Daoy (cell line): ENCODE measurements around the gene ETFRF1. TPM values are rescaled to one million over a fixed set of nuclear protein-coding genes. Genes with fewer than 3 reads are reported as not detected.

ENCODE experiments used
- DNase-seq: peaks from one replicate; pipeline ENCODE4 v3.0.0-alpha.2; 2015; ENCODE audit warnings: low read depth
- total RNA-seq: library from RNA; depleted of rRNA; stranded (reverse); fragments of >200 nt; shearing (Covaris generic); gene quantifications from 2 replicates; pipeline ENCODE4 v1.2.3, GENCODE V29; 2014; rRNA removed

Gene ETFRF1, protein sequence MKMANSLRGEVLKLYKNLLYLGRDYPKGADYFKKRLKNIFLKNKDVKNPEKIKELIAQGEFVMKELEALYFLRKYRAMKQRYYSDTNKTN
- total RNA-seq: 43.2 and 46.7 TPM in 2 replicates

DNA sequence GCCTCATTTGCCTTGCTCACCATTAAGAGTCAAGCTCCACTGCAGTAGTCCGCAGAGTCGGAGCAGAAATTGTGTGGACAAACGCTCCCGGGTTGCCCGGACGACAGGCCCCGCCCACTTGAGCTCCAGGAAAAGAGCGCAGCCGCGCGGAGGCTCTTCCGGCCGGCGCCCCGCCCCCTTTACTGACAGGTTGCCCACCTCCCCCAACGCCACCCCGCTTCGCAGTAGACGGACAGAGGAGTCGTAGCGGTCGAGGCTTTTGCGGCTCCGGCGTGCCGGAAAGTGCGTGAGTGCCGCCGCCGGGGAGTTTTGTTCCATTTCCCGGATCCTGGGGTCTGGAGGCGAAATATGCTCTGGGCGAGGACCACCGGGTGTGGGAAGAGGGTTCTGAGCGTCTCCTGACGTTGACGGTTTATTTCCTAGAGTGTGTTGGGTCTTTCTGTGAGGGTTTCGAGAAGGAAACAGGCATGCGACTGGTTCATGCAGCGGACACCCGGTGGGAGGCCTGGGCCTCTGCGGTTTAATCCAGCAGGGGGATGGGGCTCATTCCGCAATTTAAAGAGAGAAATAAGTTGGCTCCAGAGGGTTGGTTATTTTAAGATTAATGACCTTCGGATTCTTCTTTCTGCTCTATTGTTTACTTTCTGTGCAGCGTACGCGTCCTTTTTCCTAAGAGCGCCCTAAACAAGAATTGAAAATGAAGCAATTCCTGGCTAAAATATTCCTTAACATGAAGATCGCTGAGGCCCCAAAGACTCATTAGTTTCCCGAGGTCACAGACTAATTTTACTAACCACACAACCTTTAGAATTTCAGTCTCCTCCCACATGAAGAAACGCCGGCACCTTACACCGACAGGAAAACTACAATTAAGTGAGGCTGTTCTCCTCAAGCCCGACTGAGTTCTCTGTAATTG lies at the start of gene ETFRF1, which contains the start of gene DNAI7:
ETFRF1 (plus strand) TSS at position 182 of the 916 bp plus-strand sequence. CDS start 8,720 bp downstream, outside the sequence.
DNAI7 (minus strand) TSS at position 105 of the 916 bp plus-strand sequence; CDS start at position 23, 82 bp downstream.
- peak; percentile 97 for DNase-seq

DNA sequence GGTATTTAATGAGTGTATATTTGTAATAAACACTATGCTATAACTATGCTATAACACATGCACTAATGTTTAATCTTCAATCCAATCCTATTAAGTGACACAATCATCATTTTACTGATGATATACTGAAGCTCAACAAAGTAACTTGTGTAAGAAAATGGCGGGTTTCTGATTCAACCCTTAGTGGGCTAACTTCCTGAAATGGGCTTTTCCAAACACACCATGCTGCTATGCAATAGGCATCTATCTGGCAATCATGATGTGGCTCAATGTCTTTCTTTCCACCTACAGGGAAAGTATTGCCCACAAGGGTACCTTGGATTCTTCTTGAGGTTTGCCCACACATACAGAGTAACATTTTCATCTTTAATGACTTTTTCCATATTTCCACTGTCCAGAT lies 48.4 kb upstream of the ETFRF1 start:
- no peak for DNase-seq

DNA sequence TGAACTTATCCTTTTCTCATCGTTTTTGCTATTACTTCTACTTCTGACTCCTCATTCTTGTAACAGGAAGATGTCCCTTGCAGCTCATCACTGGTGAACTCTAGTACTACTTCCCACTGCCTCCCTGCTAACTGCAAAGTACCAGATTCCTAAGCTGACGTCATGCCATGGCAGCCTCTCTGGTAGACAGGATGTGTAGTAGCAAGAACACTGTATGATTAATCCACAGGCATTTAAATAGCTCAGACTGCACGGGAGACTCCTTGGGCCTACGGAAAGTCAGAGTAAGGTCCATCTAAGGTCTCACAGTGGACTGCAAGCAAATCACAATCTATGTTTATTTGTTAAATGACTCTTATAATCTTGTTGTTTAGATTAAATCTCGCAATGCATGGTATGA lies 43.6 kb upstream of the ETFRF1 start:
- peak; percentile 92 for DNase-seq

DNA sequence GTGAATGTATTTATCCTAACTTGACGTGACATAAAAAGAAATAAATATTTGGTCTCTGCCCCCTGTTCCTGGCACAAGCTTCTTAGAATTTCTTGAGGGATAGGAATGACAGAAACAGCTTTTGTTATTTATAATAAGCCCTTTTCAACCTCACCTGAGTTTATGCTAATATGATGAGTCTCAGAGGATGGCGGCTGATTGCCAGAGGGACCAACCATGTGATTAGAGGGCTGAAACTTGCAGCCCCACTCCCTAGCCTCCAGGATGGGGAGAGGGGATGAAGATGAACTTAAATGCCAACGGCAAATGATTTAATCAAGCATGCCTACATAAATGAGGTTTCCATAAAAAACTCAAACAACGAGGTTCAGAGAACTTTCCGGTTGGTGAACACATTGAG lies 43.0 kb upstream of the ETFRF1 start:
- no peak for DNase-seq

DNA sequence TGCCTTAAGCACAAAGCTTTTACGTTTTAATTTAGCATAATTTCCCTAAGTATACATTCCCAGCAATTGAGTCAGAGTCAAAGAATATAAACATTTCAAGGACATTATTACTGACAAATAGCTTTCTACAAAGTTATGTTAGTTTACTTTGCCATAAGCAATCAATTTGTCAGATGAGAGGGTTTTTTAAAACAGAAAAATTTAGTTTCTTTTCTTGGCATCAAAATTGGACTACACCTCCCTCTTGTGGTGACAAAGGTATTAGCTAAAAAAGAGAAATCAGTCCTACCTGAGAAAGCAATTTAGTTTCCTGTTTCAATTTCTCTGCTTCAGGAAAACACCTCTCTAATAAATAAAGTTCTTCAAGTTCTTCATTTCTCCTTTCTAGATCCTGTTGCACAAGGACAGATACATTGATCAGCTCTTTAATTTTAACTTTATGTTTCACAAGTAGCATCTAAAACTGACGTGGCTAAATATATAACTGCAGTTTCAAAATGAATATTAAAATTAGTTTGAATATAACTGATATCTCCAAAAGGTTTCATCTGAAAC lies 39.9 kb upstream of the ETFRF1 start:
- peak; percentile 20 for DNase-seq

DNA sequence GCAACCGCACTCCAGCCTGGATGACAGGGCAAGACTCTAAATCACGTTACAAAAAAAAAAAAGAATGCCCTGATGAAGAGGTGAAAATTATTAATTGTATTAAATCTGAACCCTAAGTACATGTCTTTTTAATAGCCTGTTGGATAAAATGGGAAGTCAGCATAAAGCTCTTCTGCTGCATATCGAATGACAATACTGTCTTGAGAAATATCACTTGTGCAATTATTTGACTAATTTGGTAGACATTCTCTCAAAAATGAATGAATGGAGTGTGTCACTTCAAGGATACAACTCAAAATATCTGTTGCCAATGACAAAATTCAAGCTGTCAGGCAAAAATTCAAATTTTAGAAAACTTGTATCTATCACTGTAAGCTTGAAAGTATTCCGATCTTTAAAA lies 39.0 kb upstream of the ETFRF1 start:
- DNase-seq: no peak

DNA sequence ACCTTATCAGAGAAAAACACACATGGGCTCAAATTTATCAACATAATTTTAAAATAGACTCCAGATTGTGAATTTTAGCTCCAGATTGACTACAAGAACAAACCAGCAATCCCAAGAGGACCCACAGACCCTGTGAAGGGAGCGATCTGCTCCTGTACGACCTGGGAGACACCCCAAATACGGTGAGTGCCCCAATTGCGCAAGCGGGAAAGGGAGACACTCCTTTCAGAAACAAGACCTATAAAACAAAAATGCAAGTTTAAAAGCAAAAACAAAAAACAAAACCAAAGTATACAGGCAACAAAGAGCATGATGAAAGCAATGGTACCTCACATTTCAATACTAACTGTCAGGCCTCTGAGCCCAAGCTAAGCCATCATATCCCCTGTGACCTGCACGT lies 32.2 kb upstream of the ETFRF1 start:
- DNase-seq: no peak

DNA sequence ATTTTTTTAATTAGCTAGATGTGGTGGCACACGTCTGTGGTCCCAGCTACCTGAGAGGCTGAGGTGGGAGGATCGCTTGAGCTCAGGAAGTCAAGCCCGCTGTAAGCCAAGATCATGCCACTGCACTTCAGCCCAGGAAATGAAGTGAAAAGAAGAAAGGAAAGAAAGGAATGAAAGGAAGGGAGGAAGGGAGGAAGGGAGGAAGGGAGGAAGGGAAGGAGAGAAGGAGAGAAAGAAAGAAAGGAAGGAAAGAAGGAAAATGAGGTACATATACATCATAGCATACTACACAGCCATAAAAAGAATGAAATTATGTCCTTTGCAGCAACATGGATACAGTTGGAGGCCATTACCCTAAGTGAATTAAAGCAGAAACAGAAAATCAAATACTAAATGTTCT lies 12.3 kb upstream of the ETFRF1 start:
- no peak for DNase-seq

DNA sequence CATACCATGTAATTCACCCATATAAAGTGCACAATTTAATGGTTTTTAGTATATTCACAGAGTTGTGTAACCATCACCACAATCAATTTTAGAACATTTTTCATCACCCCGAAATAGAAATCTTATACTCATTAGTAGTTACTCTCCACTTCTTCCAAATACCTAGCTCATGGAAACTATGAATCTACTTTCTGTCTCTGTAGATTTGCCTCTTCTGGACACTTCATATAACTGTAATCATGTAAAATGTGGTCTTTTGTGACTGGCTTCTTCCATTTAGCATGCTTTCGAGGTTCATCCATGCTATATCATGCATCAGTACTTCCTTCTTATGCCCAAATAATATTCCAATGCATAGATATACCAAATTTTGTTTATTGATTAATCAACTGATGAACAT lies 10.9 kb upstream of the ETFRF1 start:
- DNase-seq: no peak

DNA sequence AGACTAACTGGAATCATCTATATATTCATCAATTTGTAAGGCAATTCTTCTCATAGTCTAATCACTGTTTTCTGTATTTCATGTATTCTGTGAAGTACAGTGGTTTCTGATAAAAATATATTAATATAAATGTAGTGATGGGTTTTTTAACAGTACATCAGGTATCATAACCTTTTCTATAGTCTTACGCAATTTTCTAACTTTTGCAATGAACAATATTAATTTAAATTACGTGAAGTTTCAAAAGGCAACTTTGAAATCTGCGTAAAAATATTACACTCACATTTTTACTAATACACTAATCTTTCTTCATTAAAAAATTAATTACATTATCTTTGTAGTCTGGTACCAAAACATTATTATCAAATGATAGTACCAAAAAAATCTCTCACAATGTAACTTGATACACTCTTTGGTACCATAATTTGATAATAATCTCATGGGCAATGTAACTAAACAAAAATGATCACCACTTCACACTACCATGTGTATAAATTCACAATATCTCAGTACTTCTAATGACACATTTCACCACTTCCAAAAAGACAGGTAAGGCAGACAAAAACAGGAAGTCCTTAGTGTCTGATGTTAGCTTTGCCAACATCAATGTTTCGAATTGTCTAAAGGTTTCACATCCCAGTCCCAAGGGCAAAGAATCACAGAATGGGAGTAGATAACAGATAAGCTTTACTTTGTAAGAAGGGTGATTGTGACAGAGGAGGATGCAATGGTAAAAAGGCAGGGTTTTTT lies 8.8 kb upstream of the ETFRF1 start:
- no peak for DNase-seq

DNA sequence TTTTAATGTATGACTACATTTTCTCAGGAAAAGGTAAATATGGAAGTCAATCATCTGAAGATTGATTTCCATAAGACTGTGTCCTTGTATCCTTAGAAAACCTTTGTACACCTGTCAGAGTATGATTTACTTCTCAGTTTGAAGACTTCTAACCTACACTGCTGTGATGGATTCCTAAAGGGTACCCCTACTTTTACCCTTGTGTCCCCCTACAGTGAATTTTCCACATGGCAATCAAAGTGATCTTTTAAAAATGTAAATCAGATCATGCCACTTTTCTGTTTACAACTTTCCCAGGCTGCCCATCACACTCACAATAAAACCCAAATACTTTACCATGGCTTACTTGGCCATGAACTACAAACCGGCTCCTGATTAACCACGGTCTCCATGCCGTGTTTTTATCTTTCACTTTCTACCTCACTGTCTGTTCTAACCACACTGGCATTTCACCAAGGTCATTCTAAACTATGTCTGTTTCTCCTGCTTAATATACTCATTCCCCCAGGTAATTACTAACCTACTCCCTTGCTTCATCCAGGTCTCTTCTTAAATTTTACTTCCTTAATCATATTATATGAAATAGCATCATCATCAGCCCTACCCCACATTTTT lies 8.1 kb upstream of the ETFRF1 start:
- peak; percentile 56 for DNase-seq

DNA sequence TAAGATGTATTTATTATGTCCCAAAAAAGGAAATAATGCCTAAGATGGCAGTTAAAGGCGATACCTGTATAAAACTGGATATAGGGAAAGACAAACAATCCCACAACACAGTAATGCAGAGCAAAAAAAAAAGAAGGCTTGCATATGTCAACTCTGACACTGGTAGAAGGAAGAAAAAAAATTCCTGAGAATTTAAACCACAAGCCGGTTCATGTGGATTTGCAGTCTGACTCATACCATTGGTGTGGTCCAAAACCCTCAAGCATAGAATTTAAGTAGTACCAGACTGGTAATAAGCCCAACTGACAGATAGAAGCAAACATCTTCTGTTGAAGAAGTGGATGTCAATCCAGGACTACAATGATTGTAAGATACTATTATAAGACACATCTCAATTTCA lies 7.3 kb upstream of the ETFRF1 start:
- DNase-seq: peak; percentile 85

DNA sequence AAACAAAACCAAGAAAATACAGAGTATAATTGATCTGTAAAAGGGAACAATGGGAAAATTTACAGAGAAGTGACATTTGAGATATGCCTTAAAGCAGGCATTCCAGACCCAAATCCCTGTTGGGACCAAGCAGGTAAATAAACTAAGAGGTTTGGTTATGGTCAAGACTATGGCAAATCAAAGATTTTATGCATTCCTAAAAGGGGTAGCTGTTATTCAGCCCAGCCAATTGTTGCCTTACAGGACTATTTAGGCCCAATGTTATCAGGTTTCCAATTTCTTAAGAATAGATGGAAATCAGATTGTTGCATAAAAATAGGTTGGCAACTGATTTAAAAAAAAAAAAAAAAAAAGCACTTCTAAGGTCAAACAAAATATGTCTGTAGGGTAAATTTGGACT lies 5.4 kb upstream of the ETFRF1 start:
- no peak for DNase-seq

DNA sequence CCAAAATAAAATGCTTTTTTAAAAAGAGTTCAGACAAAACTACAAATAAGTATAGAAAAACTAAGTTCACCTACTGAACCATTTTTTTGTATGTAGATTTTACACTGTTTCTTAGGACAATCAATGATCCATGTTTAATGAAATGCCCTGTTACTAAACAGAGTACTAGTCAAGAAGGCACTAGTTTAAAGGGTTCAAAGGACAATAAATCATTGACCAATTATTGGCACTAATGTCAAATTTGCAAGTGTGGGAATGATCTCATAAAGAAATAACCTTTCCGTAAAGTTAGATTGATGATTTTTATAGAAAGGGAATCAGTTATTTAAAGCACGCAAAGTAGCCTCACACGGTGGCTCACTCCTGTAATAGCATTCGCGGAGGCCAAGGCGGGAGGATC lies 4.2 kb upstream of the ETFRF1 start:
- no peak for DNase-seq

DNA sequence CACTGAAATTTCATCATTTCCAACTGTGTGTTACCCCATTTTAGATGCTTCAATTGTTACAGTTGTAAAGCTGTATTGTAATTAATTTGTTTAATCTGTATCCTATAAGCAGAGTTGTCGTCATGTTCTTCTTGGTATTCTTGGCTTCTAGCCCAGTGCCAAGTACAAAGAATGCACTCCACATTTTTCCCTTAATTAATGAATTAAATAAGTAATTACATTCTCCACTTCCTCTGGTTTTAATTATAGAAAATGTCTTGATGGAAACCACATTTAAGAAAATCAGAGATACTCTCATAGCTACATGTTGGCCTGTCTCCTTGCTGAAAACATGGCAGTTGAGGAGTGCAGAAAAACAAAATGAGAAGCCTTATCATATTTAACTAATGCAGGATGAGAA lies 823 bp upstream of the ETFRF1 start:
- no peak for DNase-seq

DNA sequence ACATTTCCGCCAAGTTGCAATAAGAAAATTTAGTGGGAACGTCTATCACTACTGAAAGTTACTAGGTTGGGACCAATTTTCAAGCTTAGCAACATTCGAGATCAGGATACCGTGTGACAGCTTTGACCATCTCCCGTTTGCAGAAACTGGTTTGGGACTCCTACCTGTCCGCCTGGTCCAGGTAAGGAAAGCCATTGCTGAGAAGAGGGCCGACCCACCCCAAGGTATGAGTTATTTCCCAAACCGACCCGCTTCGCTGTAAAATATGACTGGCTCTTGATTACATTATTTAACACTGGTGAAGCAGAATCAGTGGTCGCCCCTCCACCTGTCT lies 348 bp upstream of the ETFRF1 start:
- DNase-seq: no peak

DNA sequence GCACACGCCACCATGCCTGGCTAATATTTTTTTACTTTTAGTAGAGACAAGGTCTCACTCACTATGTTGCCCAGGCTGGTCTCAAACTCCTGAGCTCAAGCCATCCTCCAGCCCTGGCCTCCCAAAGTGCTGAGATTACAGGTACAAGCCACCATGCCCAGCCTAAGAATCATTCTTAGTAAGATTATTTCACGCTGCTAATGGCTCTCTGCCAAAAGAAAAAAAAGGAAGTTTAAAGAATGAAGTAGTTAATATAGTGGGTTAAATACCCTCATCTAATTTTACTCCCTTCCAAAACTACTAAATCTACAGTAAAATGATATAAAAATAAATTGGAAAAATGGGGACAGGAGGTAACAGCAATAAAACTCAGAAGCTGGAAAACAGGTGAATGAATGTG lies 2.6 kb downstream of the ETFRF1 start:
- no peak for DNase-seq

DNA sequence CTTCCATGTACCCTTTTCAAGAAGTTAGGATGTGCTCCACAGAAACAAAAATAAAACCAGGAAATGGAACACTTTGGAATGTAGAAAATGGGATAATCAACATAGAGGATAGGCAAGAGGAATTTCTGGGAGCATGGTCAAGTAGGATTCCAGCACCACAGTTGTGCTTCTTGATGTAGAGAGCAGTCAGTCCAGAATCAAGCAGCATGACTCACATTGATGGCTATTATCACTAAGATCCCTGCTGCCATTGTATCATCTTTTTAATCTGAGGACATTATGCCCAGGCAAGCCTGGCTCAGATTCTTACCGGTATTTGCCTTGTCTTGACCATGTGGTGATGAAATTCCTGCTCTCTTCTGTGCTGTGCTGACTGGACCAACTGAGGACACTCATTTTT lies 5.7 kb downstream of the ETFRF1 start:
- no peak for DNase-seq

DNA sequence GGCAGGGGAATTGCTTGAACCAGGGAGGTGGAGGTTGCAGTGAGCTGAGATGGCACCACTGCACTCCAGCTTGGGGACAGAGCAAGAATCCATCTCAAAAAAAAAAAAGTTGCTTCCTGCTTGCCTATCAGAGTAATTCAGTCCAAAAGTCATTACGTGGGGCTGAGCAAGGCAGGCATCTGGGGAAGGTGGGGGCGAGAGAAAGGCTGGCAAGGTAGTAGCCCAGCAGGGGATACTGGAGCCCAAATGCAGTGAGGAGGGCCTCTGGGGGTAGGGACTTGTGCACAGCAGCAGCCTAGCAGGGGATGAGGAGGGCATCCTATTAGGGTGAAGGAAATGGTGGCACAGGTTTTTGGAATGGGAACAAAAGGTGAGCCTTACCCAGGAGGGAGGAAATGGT lies 7.1 kb downstream of the ETFRF1 start:
- DNase-seq: no peak

DNA sequence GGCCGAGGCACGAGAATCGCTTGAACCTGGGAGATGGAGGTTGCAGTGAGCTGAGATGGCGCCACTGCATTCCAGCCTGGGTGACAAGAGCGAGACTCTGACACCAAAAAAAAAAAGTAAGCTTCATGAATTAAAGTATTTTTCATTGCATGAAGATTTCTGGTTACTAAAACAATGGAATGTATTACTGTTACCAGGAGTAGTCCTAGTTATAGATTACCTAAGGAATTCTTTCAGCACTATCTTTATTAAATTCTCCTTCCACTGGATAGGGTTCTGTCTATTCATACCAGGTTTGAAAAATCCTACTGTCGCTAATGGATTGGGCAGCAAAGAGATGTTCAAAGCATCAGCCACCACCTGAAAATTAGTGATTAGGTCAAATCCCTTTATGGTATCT lies 12.4 kb downstream of the ETFRF1 start:
- no peak for DNase-seq

DNA sequence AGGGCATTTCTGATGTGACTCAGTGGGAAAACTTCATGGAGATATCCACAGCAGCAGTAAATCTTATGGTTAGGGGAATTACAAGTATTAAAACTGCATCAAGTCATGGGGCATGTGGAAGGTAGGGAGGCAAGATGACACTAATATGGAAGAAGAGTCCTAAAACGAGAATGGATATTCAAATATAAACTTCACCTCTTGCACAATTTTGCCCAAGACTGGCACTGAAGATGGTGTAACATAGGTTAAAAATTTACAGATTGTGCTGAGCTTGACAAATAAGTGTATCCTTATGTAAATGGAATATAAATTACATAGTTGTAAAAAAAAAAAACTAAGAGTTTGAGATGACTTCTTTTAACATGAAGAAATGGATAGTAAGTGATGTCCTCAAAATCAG lies 12.8 kb downstream of the ETFRF1 start:
- DNase-seq: no peak

DNA sequence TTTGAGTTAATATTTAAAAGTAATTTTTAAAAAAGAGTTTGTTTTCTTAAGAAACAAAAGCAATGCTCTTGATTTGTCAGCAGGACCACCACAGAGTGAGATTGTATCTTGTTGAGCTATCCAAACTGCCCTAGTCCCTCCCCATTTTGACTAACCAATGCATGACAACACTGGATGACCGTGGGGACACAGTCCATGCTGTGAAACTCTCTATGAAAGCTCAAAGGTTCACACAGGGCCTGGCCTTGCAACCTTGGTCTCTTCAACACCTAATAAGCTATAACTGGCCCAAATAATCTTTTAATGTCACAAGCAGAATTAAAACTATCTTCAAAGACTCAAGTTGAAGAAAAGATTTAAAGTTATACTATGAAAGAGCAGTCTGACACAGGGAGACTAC lies 13.5 kb downstream of the ETFRF1 start:
- no peak for DNase-seq
